Endodermal cell (in vitro differentiated cells): ENCODE results near the gene SLFN12. TPM values are rescaled to one million over a fixed set of nuclear protein-coding genes. Genes with fewer than 3 reads are reported as not detected.
A peak's percentile ranks its signal among the peaks of the same experiment; 100 is the strongest.

Experiments used
- DNase-seq: peaks from one replicate; pipeline ENCODE4 v3.0.0-alpha.2; 2017
- H3K27ac ChIP-seq: 2 replicates; pipeline ENCODE4 v1.5.1; 2013; ENCODE audit warnings: mild to moderate bottlenecking, low read depth, low read length, moderate library complexity
- H3K27me3 ChIP-seq: 2 replicates; pipeline ENCODE4 v1.6.1; 2013; ENCODE audit warnings: mild to moderate bottlenecking, low read length, moderate library complexity; ENCODE audit not compliant: insufficient read depth, control insufficient read depth, poor library complexity, severe bottlenecking
- H3K36me3 ChIP-seq: 2 replicates; pipeline ENCODE4 v1.7.0; 2013; ENCODE audit warnings: mild to moderate bottlenecking, low read length, moderate library complexity; ENCODE audit not compliant: control insufficient read depth, insufficient read depth
- H3K4me1 ChIP-seq: one replicate; pipeline ENCODE4 v1.7.0; 2013; ENCODE audit warnings: low read length; ENCODE audit not compliant: control insufficient read depth, insufficient read depth
- H3K4me3 ChIP-seq: 2 replicates; pipeline ENCODE4 v1.5.1; 2013; ENCODE audit warnings: mild to moderate bottlenecking, low read length, moderate library complexity
- H3K9ac ChIP-seq: 2 replicates; pipeline ENCODE4 v1.6.1; 2013; ENCODE audit warnings: mild to moderate bottlenecking, low read length, moderate library complexity; ENCODE audit not compliant: poor library complexity, severe bottlenecking; ENCODE audit errors: extremely low read depth
- H3K9me3 ChIP-seq: 2 replicates; pipeline ENCODE4 v1.6.1; 2013; ENCODE audit warnings: mild to moderate bottlenecking, low read length, moderate library complexity; ENCODE audit not compliant: control insufficient read depth
- H3K27ac Mint-ChIP-seq: 2 replicates; pipeline ENCODE4 v1.8.0; 2020; ENCODE audit warnings: mixed read lengths
- H3K27me3 Mint-ChIP-seq: 2 replicates; pipeline ENCODE4 v1.8.0; 2021; ENCODE audit warnings: mild to moderate bottlenecking, mixed read lengths; ENCODE audit not compliant: insufficient read depth
- H3K36me3 Mint-ChIP-seq: 2 replicates; pipeline ENCODE4 v1.8.0; 2020; ENCODE audit warnings: low read depth, mixed read lengths
- H3K4me1 Mint-ChIP-seq: 2 replicates; pipeline ENCODE4 v1.8.0; 2020; ENCODE audit warnings: mixed read lengths
- H3K4me3 Mint-ChIP-seq: 2 replicates; pipeline ENCODE4 v1.8.0; 2020; ENCODE audit warnings: mild to moderate bottlenecking, moderate library complexity, mixed read lengths
- H3K9me3 Mint-ChIP-seq: 2 replicates; pipeline ENCODE4 v1.8.0; 2020; ENCODE audit warnings: mild to moderate bottlenecking, mixed read lengths
- WGBS, 2 experiments: methylation state at CpG; one replicate each; pipeline versions ENCODE4 v1.1.5 to v1.1.7; 2013; ENCODE audit warnings: missing lambda C conversion rate in 2 of 2, mixed read lengths in 1 of 2; ENCODE audit not compliant: insufficient coverage in 1 of 2, insufficient read length in 1 of 2; 5-methylcytosine and 5-hydroxymethylcytosine counted together
- long read RNA-seq, 4 experiments: library from polyadenylated mRNA in 2 of 4; library from RNA in 1 of 4; library from capped mRNA in 1 of 4; stranded (forward) in 3 of 4; unstranded in 1 of 4; transcript quantifications; one replicate each; pipeline ENCODE4 v2.0.0, GENCODE V29; 2020 to 2021; ENCODE audit warnings: inconsistent platforms in 1 of 4
- polyA plus RNA-seq, 2 experiments: library from polyadenylated mRNA; stranded (reverse); fragments of 50-300 nt; gene quantifications; one replicate each; pipeline ENCODE4 v1.2.3, GENCODE V29; 2013
- total RNA-seq, 2 donors: library from RNA; stranded (reverse); fragmentation: NEBNext Ultra II Directional in 1 of 2; extraction: Animal tissue kit (Norgen Biotek cat#: 25700) in 1 of 2; gene quantifications; 2 replicates in 1 of 2; 3 replicates in 1 of 2; pipeline ENCODE4 v1.2.1, GENCODE V29; 2021
- TF ChIP-seq, protein P1 (sequence below): fragments of 200-600 bp; sonication (generic); conservative IDR thresholded peaks from 2 replicates; pipeline ENCODE4 v1.5.0; 2021; ENCODE audit warnings: antibody characterized with exemption, mild to moderate bottlenecking

The SLFN12 gene
- total RNA-seq: 1 to 10 TPM; 3.7 to 4.9 TPM
- 1.1 TPM for polyA plus RNA-seq (2013, experiment 1 of 2)
- polyA plus RNA-seq (2013, experiment 2 of 2): 0.83 TPM
- long read RNA-seq, experiment 1: 0 reads
- long read RNA-seq, experiment 2, transcript SLFN12-201 (4 exons, 2,383 nt): major isoform, 5 of 6 reads
- long read RNA-seq, experiment 2, partial matches to known transcripts: 0 of 6 reads
- long read RNA-seq, experiment 2, other reads (novel, unspliced or antisense): 1 of 6 reads
- long read RNA-seq, experiment 3, partial matches to known transcripts: 0 of 10 reads
- long read RNA-seq, experiment 3, other reads (novel, unspliced or antisense): 8 of 10 reads
- long read RNA-seq, experiment 4: 0 reads

DNA sequence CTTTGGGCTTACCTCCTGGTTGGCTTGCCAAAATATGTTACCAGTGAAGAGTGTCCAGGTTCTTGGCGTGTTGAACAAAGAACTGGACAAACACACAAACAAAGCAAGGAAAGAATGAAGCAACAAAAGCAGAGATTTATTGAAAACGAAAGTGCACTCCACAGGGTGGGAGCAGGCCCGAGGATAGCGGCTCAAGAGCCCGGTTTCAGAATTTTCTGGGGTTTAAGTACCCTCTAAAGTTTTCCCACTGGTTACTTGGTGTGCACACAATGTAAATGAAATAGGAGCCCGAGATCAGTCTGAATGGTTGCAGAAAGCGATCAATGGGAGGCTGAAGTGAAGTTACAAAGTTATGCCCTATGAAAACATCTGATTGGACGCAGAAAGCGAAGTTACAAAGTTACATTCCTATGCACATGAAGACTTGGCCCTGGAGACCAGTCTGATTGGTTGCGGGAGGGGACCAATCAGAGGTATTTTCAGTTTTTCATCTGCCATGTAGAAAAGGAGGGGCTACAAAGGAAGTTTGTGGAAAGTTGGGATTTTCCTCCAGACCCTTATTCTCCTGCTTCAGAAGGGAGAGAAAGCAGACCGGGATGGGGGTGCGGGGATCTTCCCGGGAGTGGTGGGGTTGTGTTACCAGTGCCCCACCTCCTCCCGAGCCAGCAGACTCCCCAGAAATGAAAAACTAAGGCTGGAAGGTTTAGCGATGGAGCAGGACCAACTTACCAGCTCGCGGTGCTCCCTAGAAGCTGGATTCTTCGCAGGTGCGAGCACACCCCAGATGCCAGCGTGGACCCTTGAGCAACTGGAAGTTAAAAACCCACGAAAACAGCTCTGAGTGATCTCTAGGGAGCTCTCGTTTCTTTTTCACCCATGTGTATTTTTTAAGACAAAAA, at the start of gene SLFN12:
SLFN12 (minus strand) TSS at position 325 of the 899 bp plus-strand sequence. CDS start 9,472 bp downstream, outside the sequence.
- peak within 1 kb of the TSS; percentile 82 for H3K27ac ChIP-seq

DNA sequence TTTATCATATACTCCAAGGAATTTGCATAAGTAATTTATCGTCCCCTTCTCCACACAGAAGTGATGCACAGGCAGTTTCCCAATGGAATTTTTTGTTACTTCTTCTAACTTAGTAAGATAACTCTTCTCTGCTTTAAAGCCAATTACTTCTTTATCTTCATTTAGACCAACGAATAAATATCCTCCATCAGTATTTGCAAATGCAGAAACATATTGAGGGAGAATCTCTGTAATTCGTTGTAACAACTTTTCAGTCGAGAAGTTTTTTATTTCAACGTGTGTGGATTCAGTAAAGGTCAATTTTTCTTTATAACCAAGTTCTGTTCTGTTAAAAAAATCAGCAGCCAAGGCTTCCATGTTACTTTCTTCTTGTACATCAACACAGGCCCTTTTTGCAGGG, 47.0 kb upstream of the SLFN12 start:
- no peaks in the 10 kb centered on the region for H3K9me3 ChIP-seq
- no peak overlapping the region for H3K27ac ChIP-seq
- TF ChIP-seq, protein P1, sequence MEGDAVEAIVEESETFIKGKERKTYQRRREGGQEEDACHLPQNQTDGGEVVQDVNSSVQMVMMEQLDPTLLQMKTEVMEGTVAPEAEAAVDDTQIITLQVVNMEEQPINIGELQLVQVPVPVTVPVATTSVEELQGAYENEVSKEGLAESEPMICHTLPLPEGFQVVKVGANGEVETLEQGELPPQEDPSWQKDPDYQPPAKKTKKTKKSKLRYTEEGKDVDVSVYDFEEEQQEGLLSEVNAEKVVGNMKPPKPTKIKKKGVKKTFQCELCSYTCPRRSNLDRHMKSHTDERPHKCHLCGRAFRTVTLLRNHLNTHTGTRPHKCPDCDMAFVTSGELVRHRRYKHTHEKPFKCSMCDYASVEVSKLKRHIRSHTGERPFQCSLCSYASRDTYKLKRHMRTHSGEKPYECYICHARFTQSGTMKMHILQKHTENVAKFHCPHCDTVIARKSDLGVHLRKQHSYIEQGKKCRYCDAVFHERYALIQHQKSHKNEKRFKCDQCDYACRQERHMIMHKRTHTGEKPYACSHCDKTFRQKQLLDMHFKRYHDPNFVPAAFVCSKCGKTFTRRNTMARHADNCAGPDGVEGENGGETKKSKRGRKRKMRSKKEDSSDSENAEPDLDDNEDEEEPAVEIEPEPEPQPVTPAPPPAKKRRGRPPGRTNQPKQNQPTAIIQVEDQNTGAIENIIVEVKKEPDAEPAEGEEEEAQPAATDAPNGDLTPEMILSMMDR: no peak
- WGBS, 2 experiments: 75 to 87% methylated on average over 1 to 5 of the region's 5 CpGs
- Mint-ChIP-seq H3K27ac (no peak overlapping the region), H3K36me3 (no peaks in the 10 kb centered on the region), H3K4me1 (no peaks in the 10 kb centered on the region), H3K27me3 (peaks cover 65% of the 10 kb centered on the region), H3K4me3 (no peak overlapping the region), H3K9me3 (peaks cover 5% of the 10 kb centered on the region)
- H3K4me3 ChIP-seq: no peak overlapping the region
- peaks cover 27% of the 10 kb centered on the region for H3K27me3 ChIP-seq
- no peak overlapping the region for H3K9ac ChIP-seq
- no peak for DNase-seq
- H3K36me3 ChIP-seq: no peaks in the 10 kb centered on the region
- no peaks in the 10 kb centered on the region for H3K4me1 ChIP-seq

More for the DNA sequence above, at the start of gene SLFN12:
- no peak within 1 kb of the TSS for H3K4me3 ChIP-seq
- TF ChIP-seq, protein P1: no peak
- no peaks in the 10 kb centered on the region for H3K27me3 ChIP-seq
- no peak within 1 kb of the TSS for H3K9ac ChIP-seq
- H3K4me1 ChIP-seq: no peaks in the 10 kb centered on the region
- H3K9me3 ChIP-seq: no peaks in the 10 kb centered on the region
- Mint-ChIP-seq H3K27me3 (peaks cover 5% of the 10 kb centered on the region), H3K4me3 (peak within 1 kb of the TSS; percentile 47), H3K27ac (peak within 1 kb of the TSS; percentile 89), H3K36me3 (no peaks in the 10 kb centered on the region), H3K9me3 (peaks cover 6% of the 10 kb centered on the region), H3K4me1 (no peaks in the 10 kb centered on the region)
- DNase-seq: peak; percentile 65
- 82 to 86% methylated on average over 18 to 22 of the region's 22 CpGs for WGBS, 2 experiments
- H3K36me3 ChIP-seq: no peaks in the 10 kb centered on the region

DNA sequence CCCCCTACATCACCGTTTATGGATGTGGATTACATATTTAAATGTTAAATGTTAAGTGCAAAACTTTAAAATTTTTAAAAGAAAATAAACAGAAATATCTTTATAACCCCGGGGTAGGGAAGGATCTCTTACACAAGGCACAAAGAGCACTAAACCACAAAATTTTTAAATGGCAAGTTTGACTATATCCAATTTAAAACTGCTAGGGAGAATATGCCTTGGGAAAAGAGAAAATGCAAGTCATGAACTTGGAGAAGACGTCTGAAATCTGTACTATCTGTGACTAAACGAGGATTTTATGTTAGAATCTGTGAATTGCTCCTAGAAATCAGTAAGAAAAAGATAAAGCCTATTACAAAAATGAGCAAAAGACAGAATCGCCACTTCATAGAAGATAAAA, 44.9 kb upstream of the SLFN12 start:
- Histone ChIP-seq H3K27ac (no peak overlapping the region), H3K9me3 (no peaks in the 10 kb centered on the region), H3K4me1 (no peaks in the 10 kb centered on the region), H3K4me3 (no peak overlapping the region), H3K9ac (no peak overlapping the region), H3K36me3 (no peaks in the 10 kb centered on the region), H3K27me3 (peaks cover 25% of the 10 kb centered on the region)
- H3K36me3 Mint-ChIP-seq: no peaks in the 10 kb centered on the region
- no peak for DNase-seq
- no peaks in the 10 kb centered on the region for H3K9me3 Mint-ChIP-seq
- peaks cover 65% of the 10 kb centered on the region for H3K27me3 Mint-ChIP-seq
- 91% methylated on average over 3 of the region's 5 CpGs; no CpG with 5 or more reads in 1 of the 2 experiments for WGBS, 2 experiments
- H3K4me1 Mint-ChIP-seq: no peaks in the 10 kb centered on the region
- H3K27ac Mint-ChIP-seq: no peak overlapping the region
- TF ChIP-seq, protein P1: no peak
- no peak overlapping the region for H3K4me3 Mint-ChIP-seq
